AML-193 (cell line): ENCODE results near the gene SLC25A13.
"Not testable (repeated sequence)": the region's sequence is repeated elsewhere in the genome, so short reads cannot be mapped to it uniquely, and the experiment has no call there.

Source experiments
- DNase-seq, 2 experiments: peaks; one replicate each; lab custom pipeline; 2025; lab: John Stamatoyannopoulos, UW

The SLC25A13 gene

GRCh38 chr7:96200740-96201139 is 121.2 kb downstream of the SLC25A13 start:
- DNase-seq, result no peak

GRCh38 chr7:96199421-96199820 is 122.5 kb downstream of the SLC25A13 start:
- no peak for DNase-seq

- DNase-seq, result no peak
Observed at GRCh38 chr7:96198047-96198636, 123.8 kb downstream of the SLC25A13 start.

GRCh38 chr7:96196676-96197075 is 125.2 kb downstream of the SLC25A13 start:
- no peak for DNase-seq

- DNase-seq, result no peak
Observed at GRCh38 chr7:96189129-96189820, 132.6 kb downstream of the SLC25A13 start.

- no peak for DNase-seq
Observed at GRCh38 chr7:96188591-96188991, 133.3 kb downstream of the SLC25A13 start.

- DNase-seq, result no peak
Observed at GRCh38 chr7:96188174-96188581, 133.7 kb downstream of the SLC25A13 start.

GRCh38 chr7:96187735-96188134 is 134.2 kb downstream of the SLC25A13 start:
- no peak for DNase-seq

- no peak for DNase-seq
Observed at GRCh38 chr7:96184783-96185182, 137.1 kb downstream of the SLC25A13 start.

- no peak for DNase-seq
Observed at GRCh38 chr7:96183163-96183670, 138.7 kb downstream of the SLC25A13 start.

GRCh38 chr7:96182424-96183158 is 139.3 kb downstream of the SLC25A13 start:
- DNase-seq, result no peak

- DNase-seq, result no peak
Observed at GRCh38 chr7:96181174-96181573, 140.7 kb downstream of the SLC25A13 start.

GRCh38 chr7:96179837-96180236 is 142.1 kb downstream of the SLC25A13 start:
- DNase-seq, result no peak

GRCh38 chr7:96179341-96179740 is 142.6 kb downstream of the SLC25A13 start:
- no peak for DNase-seq

GRCh38 chr7:96178581-96178980 is 143.3 kb downstream of the SLC25A13 start:
- no peak for DNase-seq

- no peak for DNase-seq
Observed at GRCh38 chr7:96177353-96177752, 144.5 kb downstream of the SLC25A13 start.

GRCh38 chr7:96174812-96175211 is 147.1 kb downstream of the SLC25A13 start:
- no peak for DNase-seq

GRCh38 chr7:96173781-96174180 is 148.1 kb downstream of the SLC25A13 start:
- DNase-seq, result no peak

GRCh38 chr7:96169439-96169838 is 152.5 kb downstream of the SLC25A13 start:
- DNase-seq, result no peak

- DNase-seq, result no peak
Observed at GRCh38 chr7:96167424-96167823, 154.5 kb downstream of the SLC25A13 start.

- DNase-seq, result no peak
Observed at GRCh38 chr7:96161897-96162296, 160.0 kb downstream of the SLC25A13 start.

GRCh38 chr7:96157856-96158255 is 164.0 kb downstream of the SLC25A13 start:
- DNase-seq, result no peak

GRCh38 chr7:96154506-96154905 is 167.4 kb downstream of the SLC25A13 start:
- not testable (repeated sequence) for DNase-seq
